ENCODE data around the gene PHLDA2.

- no peak for TF ChIP-seq CTCF (conservative IDR thresholded peaks at IDR 0.05; ENCODE audit: low read length)
- TF ChIP-seq EZH2phosphoT487 (IDR thresholded peaks at IDR 0.05; ENCODE audit: borderline replicate concordance) = no peak
Measured at GRCh38 chr11:2908130-2908529, 21.1 kb downstream of the PHLDA2 start.

Measured in Loucy (cell line).